HepG2 (cell line): ENCODE measurements around the gene P2RY6. TPM values are rescaled to one million over a fixed set of nuclear protein-coding genes. Genes with fewer than 3 reads are reported as not detected.

ENCODE experiments used
- ATAC-seq: fragments of 200-7000 bp; cut with Tn5 transposase; 3 replicates; pipeline ENCODE4 v1.9.1; 2020; ENCODE audit warnings: mild to moderate bottlenecking, moderate library complexity
- BruUV-seq: library from RNA; stranded (reverse); fragments of 400-500 nt; replicated peaks from 2 replicates; lab custom pipeline; 2021; lab: Mats Ljungman, UMichigan
- CTCF ChIA-PET: fragments of 300-600 bp; formaldehyde crosslinking; extraction: SDS; loops from one replicate; lab custom pipeline; 2021; ENCODE audit warnings: low total read pairs, inconsistent platforms, low intra/inter-chr PET ratio; lab: Yijun Ruan, JAX
- POLR2A ChIA-PET: fragments of 350-600 bp; sonication (Branson Sonifier 250); formaldehyde crosslinking; loops from one replicate; lab custom pipeline; 2020; ENCODE audit warnings: antibody characterized with exemption, inconsistent platforms; lab: Yijun Ruan, JAX
- DNase-seq: peaks from one replicate; pipeline ENCODE4 v3.0.0-alpha.2; 2015; ENCODE audit warnings: low spot score
- FAIRE-seq: peaks from 3 replicates; lab custom pipeline; 2011; peaks lifted over from hg19 to GRCh38; lab: Jason Lieb, UNC
- H2AFZ ChIP-seq: one replicate; pipeline ENCODE4 v1.6.1; 2011; ENCODE audit warnings: low read length, inconsistent platforms
- H3K27ac ChIP-seq: fragments of 300-600 bp; 3 replicates; pipeline ENCODE4 v1.8.0; 2011; ENCODE audit warnings: mixed run types, mild to moderate bottlenecking, mixed read lengths, low read length, inconsistent platforms; ENCODE audit not compliant: insufficient read depth; ENCODE audit errors: extremely low read length
- H3K27me3 ChIP-seq, 2 experiments: fragments of 200-600 bp in 1 of 2; 2 replicates in 1 of 2; 3 replicates in 1 of 2; pipeline versions ENCODE4 v1.6.0 to v1.8.0; 2011; ENCODE audit warnings: low read length in 2 of 2, mild to moderate bottlenecking in 2 of 2, moderate library complexity in 2 of 2, inconsistent platforms in 1 of 2; ENCODE audit not compliant: insufficient read depth in 2 of 2, control insufficient read depth in 1 of 2
- H3K36me3 ChIP-seq, 2 experiments: fragments of 200-600 bp in 1 of 2; replicated peaks in 1 of 2; 2 replicates in 1 of 2; 3 replicates in 1 of 2; pipeline versions ENCODE4 v1.5.1 to v1.8.0; 2011; ENCODE audit warnings: low read length in 2 of 2, inconsistent platforms in 1 of 2; ENCODE audit not compliant: insufficient read depth in 2 of 2, control insufficient read depth in 1 of 2
- H3K4me1 ChIP-seq: 2 replicates; pipeline ENCODE4 v1.5.1; 2012; ENCODE audit warnings: low read length, inconsistent platforms; ENCODE audit not compliant: insufficient read depth
- H3K4me2 ChIP-seq: 2 replicates; pipeline ENCODE4 v1.6.0; 2011; ENCODE audit warnings: low read depth, low read length, inconsistent platforms
- H3K4me3 ChIP-seq, 3 experiments: fragments of 200-600 bp in 1 of 3; sonication (generic), shearing (Covaris generic) in 1 of 3; replicated peaks in 1 of 3; 2 replicates each; pipeline ENCODE4 v1.5.1; 2011 to 2016; ENCODE audit warnings: low read length in 3 of 3, inconsistent platforms in 2 of 3, low read depth in 2 of 3, mild to moderate bottlenecking in 2 of 3, control low read depth in 1 of 3, mixed read lengths in 1 of 3; ENCODE audit not compliant: insufficient read depth in 1 of 3
- H3K79me2 ChIP-seq: one replicate; pipeline ENCODE4 v1.6.1; 2011; ENCODE audit warnings: low read length, inconsistent platforms; ENCODE audit not compliant: insufficient read depth
- H3K9ac ChIP-seq: 2 replicates; pipeline ENCODE4 v1.6.0; 2011; ENCODE audit warnings: mild to moderate bottlenecking, low read depth, low read length, inconsistent platforms; ENCODE audit not compliant: insufficient read depth
- H3K9me3 ChIP-seq: 2 replicates; pipeline ENCODE4 v1.5.1; 2012; ENCODE audit warnings: mild to moderate bottlenecking, low read length
- H4K20me1 ChIP-seq: 2 replicates; pipeline ENCODE4 v1.6.0; 2011; ENCODE audit warnings: inconsistent platforms, mild to moderate bottlenecking, low read length, moderate library complexity; ENCODE audit not compliant: insufficient read depth
- ARID3A ChIP-seq: IDR thresholded peaks from 2 replicates; pipeline ENCODE4 v1.6.1; 2012; ENCODE audit warnings: low read depth, low read length, improper control_type of control experiment
- FOXK1 ChIP-seq: sonication (generic); formaldehyde crosslinking; IDR thresholded peaks from 2 replicates; pipeline ENCODE4 v1.4.0; 2020; ENCODE audit warnings: low read depth, missing genetic modification reagents, borderline replicate concordance
- HDAC6 ChIP-seq: fragments of 200-600 bp; sonication (generic); IDR thresholded peaks from 2 replicates; pipeline ENCODE4 v1.7.0; 2017; ENCODE audit warnings: mild to moderate bottlenecking, antibody characterized with exemption, low read length, low read depth
- JDP2 ChIP-seq: sonication (generic); formaldehyde crosslinking; IDR thresholded peaks from 2 replicates; pipeline ENCODE4 v1.8.1; 2022; ENCODE audit warnings: missing genetic modification reagents, borderline replicate concordance
- LRRFIP1 ChIP-seq: sonication (generic); formaldehyde crosslinking; conservative IDR thresholded peaks from 2 replicates; pipeline ENCODE4 v1.4.0; 2020; ENCODE audit warnings: missing genetic modification reagents
- MIXL1 ChIP-seq: IDR thresholded peaks from 2 replicates; pipeline ENCODE4 v1.6.1; 2016
- RFXANK ChIP-seq: IDR thresholded peaks from 2 replicates; pipeline ENCODE4 v1.6.1; 2016
- TRIM24 ChIP-seq: sonication (generic); formaldehyde crosslinking; IDR thresholded peaks from 2 replicates; pipeline ENCODE4 v1.8.0; 2022; ENCODE audit warnings: mild to moderate bottlenecking, missing genetic modification reagents
- ZNF431 ChIP-seq: sonication (generic); formaldehyde crosslinking; IDR thresholded peaks from 2 replicates; pipeline ENCODE4 v1.9.0; 2022; ENCODE audit warnings: missing genetic modification reagents, low read depth, mild to moderate bottlenecking, borderline replicate concordance
- ZNF451 ChIP-seq: sonication (generic); formaldehyde crosslinking; IDR thresholded peaks from 2 replicates; pipeline ENCODE4 v1.5.0; 2020; ENCODE audit warnings: mild to moderate bottlenecking, missing genetic modification reagents
- ZNF468 ChIP-seq: sonication (generic); formaldehyde crosslinking; IDR thresholded peaks from 2 replicates; pipeline ENCODE4 v1.8.0; 2022; ENCODE audit warnings: mild to moderate bottlenecking, moderate library complexity, missing genetic modification reagents
- ZNF841 ChIP-seq: sonication (generic); formaldehyde crosslinking; IDR thresholded peaks from 2 replicates; pipeline ENCODE4 v1.8.1; 2023; ENCODE audit warnings: missing genetic modification reagents, borderline replicate concordance
- ZNF850 ChIP-seq: sonication (generic); formaldehyde crosslinking; conservative IDR thresholded peaks from 2 replicates; pipeline ENCODE4 v1.9.0; 2021; ENCODE audit warnings: mild to moderate bottlenecking, missing genetic modification reagents
- WGBS: methylation state at CpG from one replicate; pipeline ENCODE4 v1.1.6; 2017; ENCODE audit warnings: low lambda C conversion rate; 5-methylcytosine and 5-hydroxymethylcytosine counted together
- in situ Hi-C: cut with HindIII; loops from 2 replicates; pipeline ENCODE4 v1.10.0; 2017; ENCODE audit warnings: low pct_unique_long_range_greater_than_20kb; ENCODE audit not compliant: extremely low pct_ligation_motif_present
- intact Hi-C: fragments of 100-400 bp; cut with micrococcal nuclease; formaldehyde crosslinking; loops from one replicate; pipeline ENCODE4 v1.10.0; 2022; ENCODE audit not compliant: unreplicated experiment
- polyA plus RNA-seq, 8 experiments: library from polyadenylated mRNA; depleted of rRNA in 3 of 8; stranded (reverse) in 7 of 8; unstranded in 1 of 8; fragments of >200 nt; fragmentation: Illumina TruSeq in 4 of 8; extraction: Trizol in 4 of 8; gene quantifications; 2 replicates each; pipeline versions ENCODE4 v1.2.1 to v1.2.3, GENCODE V29; 2011 to 2016; ENCODE audit warnings: low read depth in 4 of 8, missing spikeins in 1 of 8, mixed read lengths in 1 of 8; ENCODE audit not compliant: insufficient read depth in 1 of 8
- total RNA-seq, 5 experiments: library from RNA; depleted of rRNA; stranded (reverse); fragments of >200 nt; fragmentation: Illumina TruSeq; extraction: Trizol; gene quantifications; 2 replicates each; pipeline ENCODE4 v1.2.3, GENCODE V29; 2016; ENCODE audit warnings: low read depth in 1 of 5
- TF ChIP-seq, protein P1 (sequence below): sonication (generic); formaldehyde crosslinking; IDR thresholded peaks from 2 replicates; pipeline ENCODE4 v1.8.1; 2022; ENCODE audit warnings: low read depth, mild to moderate bottlenecking, missing genetic modification reagents
- TF ChIP-seq, protein P2 (sequence below): sonication (generic); formaldehyde crosslinking; IDR thresholded peaks from 2 replicates; pipeline ENCODE4 v1.4.0; 2020; ENCODE audit warnings: missing genetic modification reagents

Gene P2RY6
- total and polyA plus RNA-seq, 2 of the 13 experiments (the other 11 are each of a cell fraction or from before 2014, with no cell fraction given), result 0.09 to 0.29 TPM

DNA sequence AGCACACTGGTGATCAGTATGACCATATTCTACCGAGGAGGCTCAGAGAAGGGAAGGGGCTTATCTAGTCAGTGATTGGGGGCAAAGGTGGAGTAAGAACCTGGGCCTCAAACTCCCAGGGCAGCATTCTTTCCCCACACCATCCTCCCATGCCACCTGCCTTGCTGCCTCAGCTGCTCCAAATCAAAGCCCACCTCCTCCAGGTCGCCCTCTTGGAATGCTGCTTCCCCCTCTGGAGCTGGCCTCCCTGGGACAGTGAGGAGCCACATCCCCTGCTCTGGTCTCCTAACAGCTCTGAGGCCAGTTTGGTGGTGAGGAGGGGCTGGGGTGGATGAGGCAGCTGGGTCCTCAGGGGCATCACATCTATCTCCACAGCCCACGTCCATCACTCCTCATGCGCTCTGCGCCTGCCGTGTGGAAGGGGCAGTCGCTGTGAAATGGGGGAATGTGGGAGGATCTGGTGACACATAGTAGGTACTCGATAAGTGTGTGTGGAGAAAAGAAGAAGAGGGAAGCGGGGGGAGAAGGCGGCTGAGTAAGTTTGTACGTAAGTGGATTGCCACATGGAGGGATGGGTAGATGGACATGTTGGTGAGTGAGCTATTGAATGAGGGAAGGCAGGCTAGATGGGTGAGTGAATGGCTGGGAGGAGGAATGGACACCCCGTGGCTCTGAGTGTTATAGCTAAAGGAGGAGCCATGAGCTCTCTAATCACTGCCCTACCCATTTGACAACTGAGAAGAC, 19.8 kb downstream of the P2RY6 start:
- peaks cover 4 to 40% of the 10 kb centered on the region in 2 experiments; a peak in 3 of 5 replicates for H3K27me3 ChIP-seq
- FAIRE-seq, result no peak
- in situ Hi-C loops, result loop anchor here (5.0 kb wide), 1 partner anchor 100 kb away; no protein-coding TSS in a partner anchor
- TF ChIP-seq ZNF841 (CRISPR knock-in tag), result no peak
- TF ChIP-seq ZNF468 (CRISPR knock-in tag), result no peak
- TF ChIP-seq ZNF431 (CRISPR knock-in tag), result no peak
- TF ChIP-seq FOXK1, result no peak
- TF ChIP-seq RFXANK (CRISPR knock-in tag), result no peak
- TF ChIP-seq, protein P1, sequence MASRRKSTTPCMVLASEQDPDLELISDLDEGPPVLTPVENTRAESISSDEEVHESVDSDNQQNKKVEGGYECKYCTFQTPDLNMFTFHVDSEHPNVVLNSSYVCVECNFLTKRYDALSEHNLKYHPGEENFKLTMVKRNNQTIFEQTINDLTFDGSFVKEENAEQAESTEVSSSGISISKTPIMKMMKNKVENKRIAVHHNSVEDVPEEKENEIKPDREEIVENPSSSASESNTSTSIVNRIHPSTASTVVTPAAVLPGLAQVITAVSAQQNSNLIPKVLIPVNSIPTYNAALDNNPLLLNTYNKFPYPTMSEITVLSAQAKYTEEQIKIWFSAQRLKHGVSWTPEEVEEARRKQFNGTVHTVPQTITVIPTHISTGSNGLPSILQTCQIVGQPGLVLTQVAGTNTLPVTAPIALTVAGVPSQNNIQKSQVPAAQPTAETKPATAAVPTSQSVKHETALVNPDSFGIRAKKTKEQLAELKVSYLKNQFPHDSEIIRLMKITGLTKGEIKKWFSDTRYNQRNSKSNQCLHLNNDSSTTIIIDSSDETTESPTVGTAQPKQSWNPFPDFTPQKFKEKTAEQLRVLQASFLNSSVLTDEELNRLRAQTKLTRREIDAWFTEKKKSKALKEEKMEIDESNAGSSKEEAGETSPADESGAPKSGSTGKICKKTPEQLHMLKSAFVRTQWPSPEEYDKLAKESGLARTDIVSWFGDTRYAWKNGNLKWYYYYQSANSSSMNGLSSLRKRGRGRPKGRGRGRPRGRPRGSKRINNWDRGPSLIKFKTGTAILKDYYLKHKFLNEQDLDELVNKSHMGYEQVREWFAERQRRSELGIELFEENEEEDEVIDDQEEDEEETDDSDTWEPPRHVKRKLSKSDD, result no peak
- TF ChIP-seq JDP2 (CRISPR knock-in tag), result no peak
- no peak for TF ChIP-seq ARID3A
- TF ChIP-seq, protein P2, sequence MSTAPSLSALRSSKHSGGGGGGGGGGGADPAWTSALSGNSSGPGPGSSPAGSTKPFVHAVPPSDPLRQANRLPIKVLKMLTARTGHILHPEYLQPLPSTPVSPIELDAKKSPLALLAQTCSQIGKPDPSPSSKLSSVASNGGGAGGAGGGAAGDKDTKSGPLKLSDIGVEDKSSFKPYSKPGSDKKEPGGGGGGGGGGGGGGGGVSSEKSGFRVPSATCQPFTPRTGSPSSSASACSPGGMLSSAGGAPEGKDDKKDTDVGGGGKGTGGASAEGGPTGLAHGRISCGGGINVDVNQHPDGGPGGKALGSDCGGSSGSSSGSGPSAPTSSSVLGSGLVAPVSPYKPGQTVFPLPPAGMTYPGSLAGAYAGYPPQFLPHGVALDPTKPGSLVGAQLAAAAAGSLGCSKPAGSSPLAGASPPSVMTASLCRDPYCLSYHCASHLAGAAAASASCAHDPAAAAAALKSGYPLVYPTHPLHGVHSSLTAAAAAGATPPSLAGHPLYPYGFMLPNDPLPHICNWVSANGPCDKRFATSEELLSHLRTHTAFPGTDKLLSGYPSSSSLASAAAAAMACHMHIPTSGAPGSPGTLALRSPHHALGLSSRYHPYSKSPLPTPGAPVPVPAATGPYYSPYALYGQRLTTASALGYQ (CRISPR knock-in tag), result no peak
- no peak for TF ChIP-seq TRIM24 (CRISPR knock-in tag)
- no peak for TF ChIP-seq ZNF850 (CRISPR knock-in tag)
- no peak for TF ChIP-seq LRRFIP1 (CRISPR knock-in tag)
- TF ChIP-seq MIXL1, result no peak
- no peak for TF ChIP-seq ZNF451 (CRISPR knock-in tag)
- no peak for TF ChIP-seq HDAC6

More for the DNA sequence above, 19.8 kb downstream of the P2RY6 start:
- ATAC-seq (no peak), DNase-seq (no peak)
- Histone ChIP-seq H3K27ac (no peak overlapping the region), H3K9ac (no peak overlapping the region), H3K4me2 (no peak overlapping the region), H3K79me2 (no peaks in the 10 kb centered on the region), H3K4me1 (peaks cover 21% of the 10 kb centered on the region), H3K9me3 (no peaks in the 10 kb centered on the region), H3K36me3 (no peaks in the 10 kb centered on the region), H2AFZ (no peak overlapping the region), H3K4me3 (no peak overlapping the region), H4K20me1 (no peaks in the 10 kb centered on the region)
- intact Hi-C loops, result loop anchor here (1.0 kb wide), 1 partner anchor 32 kb away; no protein-coding TSS in a partner anchor
- BruUV-seq, result no TSS peak
- 52% methylated on average over 11 of the region's 12 CpGs for WGBS
- ChIA-PET POLR2A (interaction anchor here (1.2 kb wide), 1 partner anchor 15 kb away, joined by 5 read pairs; no protein-coding TSS in a partner anchor), CTCF (no interaction called here)
